Kidney (tissue), 14 donors: Measurements from ENCODE around the gene TRIML1. TPM values are rescaled to one million over a fixed set of nuclear protein-coding genes. Genes with fewer than 3 reads are reported as not detected.

Source experiments
- DNase-seq, 5 donors: peaks; one replicate each; pipeline ENCODE4 v3.0.0-alpha.2; 2013 to 2020
- FAIRE-seq: peaks from 2 replicates; lab custom pipeline; 2012; peaks lifted over from hg19 to GRCh38; lab: Jason Lieb, UNC
- H3K27ac ChIP-seq, 2 donors: one replicate each; pipeline ENCODE4 v1.7.0; 2013; ENCODE audit warnings: low read depth in 2 of 2, low read length in 2 of 2, inconsistent platforms in 1 of 2
- H3K27me3 ChIP-seq: one replicate; pipeline ENCODE4 v1.7.1; 2013; ENCODE audit warnings: low read length, inconsistent platforms; ENCODE audit not compliant: control insufficient read depth, insufficient read depth
- H3K36me3 ChIP-seq, 3 donors: one replicate each; pipeline versions ENCODE4 v1.7.0 to v1.7.1; 2013; ENCODE audit warnings: low read length in 3 of 3, control low read depth in 1 of 3, inconsistent platforms in 1 of 3; ENCODE audit not compliant: insufficient read depth in 3 of 3, control insufficient read depth in 2 of 3
- H3K4me1 ChIP-seq, 3 donors: one replicate each; pipeline versions ENCODE4 v1.7.0 to v1.7.1; 2013; ENCODE audit warnings: low read length in 3 of 3, inconsistent platforms in 1 of 3, low read depth in 1 of 3; ENCODE audit not compliant: control insufficient read depth in 2 of 3, insufficient read depth in 2 of 3
- H3K4me3 ChIP-seq, 3 donors: one replicate each; pipeline versions ENCODE4 v1.7.0 to v1.8.1; 2013; ENCODE audit warnings: low read length in 3 of 3, control low read depth in 1 of 3, inconsistent platforms in 1 of 3
- H3K9ac ChIP-seq, 3 donors: one replicate each; pipeline versions ENCODE4 v1.7.0 to v1.7.1; 2013; ENCODE audit warnings: low read length in 3 of 3, control low read depth in 1 of 3, inconsistent platforms in 1 of 3
- H3K9me3 ChIP-seq, 3 donors: one replicate each; pipeline versions ENCODE4 v1.7.0 to v1.7.1; 2013; ENCODE audit warnings: low read length in 3 of 3, control low read depth in 1 of 3, inconsistent platforms in 1 of 3; ENCODE audit not compliant: control insufficient read depth in 2 of 3, insufficient read depth in 1 of 3
- intact Hi-C: fragments of 100-400 bp; cut with DNase I; formaldehyde crosslinking; loops from one replicate; pipeline ENCODE4 v1.11.1; 2022
- polyA plus RNA-seq: library from polyadenylated mRNA; stranded (reverse); fragments of 350-450 nt; fragmentation: Illumina TruSeq; extraction: RNeasy Lipid Tissue Mini Kit (QIAGEN cat#74804); gene quantifications from one replicate; pipeline ENCODE4 v1.2.3, GENCODE V29; 2014; ENCODE audit warnings: low read depth, low replicate concordance; ENCODE audit not compliant: insufficient read depth
- total RNA-seq: library from RNA; stranded (reverse); fragmentation: NEBNext Ultra II Directional; extraction: Animal tissue kit (Norgen Biotek cat#: 25700); gene quantifications from one replicate; pipeline ENCODE4 v1.2.1, GENCODE V29; 2021
- TF ChIP-seq, protein P1 (sequence below): IDR thresholded peaks from 3 replicates; pipeline ENCODE4 v1.5.1; 2012; ENCODE audit warnings: mild to moderate bottlenecking, moderate library complexity, borderline replicate concordance; ENCODE audit not compliant: insufficient read depth; ENCODE audit errors: extremely low read depth
- donor health status: control.
- donor health status: control.
- donor health status: control.
- donor health status: control.
- donor health status: control.
- donor health status: DM: yes; HTN: yes; CAD: no.
- donor health status: Normal renal cell carcinoma (clear cell type).

TRIML1 gene
- total and polyA plus RNA-seq, 2 donors from 2014 or later: not detected

DNA sequence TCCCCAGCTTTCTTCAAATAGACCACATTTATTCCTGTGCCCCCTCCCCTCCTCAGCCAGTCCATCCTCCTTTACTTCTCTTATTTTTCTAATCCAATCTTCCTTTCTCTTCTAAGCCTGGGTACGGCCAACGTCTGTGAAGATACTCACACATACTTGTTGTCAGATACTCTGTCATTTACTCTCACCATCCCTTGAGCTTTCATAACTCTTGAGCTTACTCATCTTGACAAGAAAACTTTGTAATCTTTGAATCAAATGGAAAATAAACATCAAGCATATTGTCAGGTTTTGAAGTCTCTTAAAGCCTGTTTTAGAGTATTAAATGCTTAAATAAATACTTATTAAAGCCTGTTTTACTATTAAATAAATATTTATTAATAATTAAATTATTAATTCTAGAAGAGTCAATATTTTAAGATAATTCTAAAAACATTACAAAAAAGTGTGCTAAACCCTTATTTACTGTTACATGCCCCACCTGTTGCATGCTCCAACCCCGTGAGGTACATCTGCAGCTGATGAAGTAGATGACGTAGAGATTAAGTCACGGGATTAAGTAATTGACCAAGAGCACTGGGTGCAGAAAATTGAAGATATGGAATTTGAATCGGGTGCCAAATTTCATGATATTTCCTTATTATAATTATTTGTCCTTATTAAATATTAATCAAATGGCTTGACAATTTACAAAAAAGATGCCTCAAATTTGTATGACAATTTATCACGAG, 28.3 kb upstream of the TRIML1 start:
- Histone ChIP-seq H3K27ac (no peak overlapping the region), H3K4me3 (no peak overlapping the region), H3K4me1 (no peaks in the 10 kb centered on the region), H3K36me3 (no peaks in the 10 kb centered on the region), H3K9ac (no peak overlapping the region), H3K9me3 (no peaks in the 10 kb centered on the region), H3K27me3 (no peaks in the 10 kb centered on the region)
- TF ChIP-seq, protein P1, sequence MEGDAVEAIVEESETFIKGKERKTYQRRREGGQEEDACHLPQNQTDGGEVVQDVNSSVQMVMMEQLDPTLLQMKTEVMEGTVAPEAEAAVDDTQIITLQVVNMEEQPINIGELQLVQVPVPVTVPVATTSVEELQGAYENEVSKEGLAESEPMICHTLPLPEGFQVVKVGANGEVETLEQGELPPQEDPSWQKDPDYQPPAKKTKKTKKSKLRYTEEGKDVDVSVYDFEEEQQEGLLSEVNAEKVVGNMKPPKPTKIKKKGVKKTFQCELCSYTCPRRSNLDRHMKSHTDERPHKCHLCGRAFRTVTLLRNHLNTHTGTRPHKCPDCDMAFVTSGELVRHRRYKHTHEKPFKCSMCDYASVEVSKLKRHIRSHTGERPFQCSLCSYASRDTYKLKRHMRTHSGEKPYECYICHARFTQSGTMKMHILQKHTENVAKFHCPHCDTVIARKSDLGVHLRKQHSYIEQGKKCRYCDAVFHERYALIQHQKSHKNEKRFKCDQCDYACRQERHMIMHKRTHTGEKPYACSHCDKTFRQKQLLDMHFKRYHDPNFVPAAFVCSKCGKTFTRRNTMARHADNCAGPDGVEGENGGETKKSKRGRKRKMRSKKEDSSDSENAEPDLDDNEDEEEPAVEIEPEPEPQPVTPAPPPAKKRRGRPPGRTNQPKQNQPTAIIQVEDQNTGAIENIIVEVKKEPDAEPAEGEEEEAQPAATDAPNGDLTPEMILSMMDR: no peak
- no peak for FAIRE-seq
- intact Hi-C loops: no loop called here
- no peak for DNase-seq

DNA sequence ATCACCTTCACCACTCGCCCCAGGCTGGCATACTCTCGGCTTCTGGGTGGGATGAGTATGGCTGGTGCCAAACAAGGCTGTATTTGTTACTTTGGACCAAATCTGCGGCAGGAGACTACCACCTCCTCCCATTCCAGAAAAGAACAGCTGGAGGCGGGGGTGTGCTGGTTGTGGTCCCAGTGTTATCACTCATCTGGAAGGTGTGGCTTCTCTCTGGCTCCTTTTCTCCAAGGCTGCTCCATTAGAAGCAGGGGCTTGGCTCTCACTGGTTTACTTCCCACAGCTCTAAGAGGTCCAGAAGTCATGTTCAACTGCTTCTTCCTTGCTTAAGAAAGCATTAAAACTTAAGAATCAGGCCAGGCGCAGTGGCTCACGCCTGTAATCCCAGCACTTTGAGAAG, 27.3 kb upstream of the TRIML1 start:
- DNase-seq (no peak), FAIRE-seq (no peak)
- TF ChIP-seq, protein P1: no peak
- intact Hi-C loops: no loop called here
- Histone ChIP-seq H3K4me3 (no peak overlapping the region), H3K4me1 (no peaks in the 10 kb centered on the region), H3K27ac (no peak overlapping the region), H3K9me3 (no peaks in the 10 kb centered on the region), H3K9ac (no peak overlapping the region), H3K27me3 (no peaks in the 10 kb centered on the region), H3K36me3 (no peaks in the 10 kb centered on the region)

DNA sequence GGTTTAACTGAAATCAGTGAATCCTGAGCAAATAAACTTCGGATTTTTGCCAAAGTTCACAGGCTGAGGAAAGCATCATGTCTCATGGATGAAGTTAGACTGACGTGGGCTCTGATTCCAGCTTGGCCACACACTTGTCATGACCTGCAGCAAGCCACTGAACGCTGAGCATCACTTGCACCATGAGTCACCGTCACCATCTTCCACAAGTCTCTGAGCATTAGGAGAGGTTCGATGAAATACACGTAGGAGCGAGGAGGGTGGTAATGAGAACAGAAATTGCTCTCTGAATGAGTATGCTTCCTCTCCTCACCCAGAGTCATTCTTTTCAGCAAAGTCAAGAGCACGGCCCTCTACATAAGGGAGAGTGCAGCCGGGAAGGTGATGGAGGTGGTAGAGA, 26.1 kb upstream of the TRIML1 start:
- TF ChIP-seq, protein P1: no peak
- H3K27ac ChIP-seq: no peak overlapping the region
- no peak overlapping the region for H3K9ac ChIP-seq
- no peaks in the 10 kb centered on the region for H3K4me1 ChIP-seq
- H3K4me3 ChIP-seq: no peak overlapping the region
- no peaks in the 10 kb centered on the region for H3K36me3 ChIP-seq
- H3K9me3 ChIP-seq: no peaks in the 10 kb centered on the region
- intact Hi-C loops: no loop called here
- FAIRE-seq: no peak
- DNase-seq: no peak
- no peaks in the 10 kb centered on the region for H3K27me3 ChIP-seq
